Measurements from ENCODE around the gene ZNF587B. TPM values are rescaled to one million over a fixed set of nuclear protein-coding genes. Genes with fewer than 3 reads are reported as not detected.
"Not testable (repeated sequence)": the region's sequence is repeated elsewhere in the genome, so short reads cannot be mapped to it uniquely, and the experiment has no call there.

Gene ZNF587B
- total RNA-seq, 2 experiments from 2014 or later: 14.6 to 19.3 TPM

GRCh38 chr19:57867868-57868492 lies 37.9 kb downstream of the ZNF587B start:
- no peak for ATAC-seq
- no peak for DNase-seq
- Mint-ChIP-seq H3K36me3 (peaks cover 83% of the 10 kb centered on the region), H3K4me3 (no peak overlapping the region), H3K9me3 (ENCODE audit: low read depth) (peaks cover 30% of the 10 kb centered on the region), H3K4me1 (no peaks in the 10 kb centered on the region), H3K27me3 (no peaks in the 10 kb centered on the region), H3K27ac (no peak overlapping the region)
- CTCF ChIA-PET: no interaction called here

DNA sequence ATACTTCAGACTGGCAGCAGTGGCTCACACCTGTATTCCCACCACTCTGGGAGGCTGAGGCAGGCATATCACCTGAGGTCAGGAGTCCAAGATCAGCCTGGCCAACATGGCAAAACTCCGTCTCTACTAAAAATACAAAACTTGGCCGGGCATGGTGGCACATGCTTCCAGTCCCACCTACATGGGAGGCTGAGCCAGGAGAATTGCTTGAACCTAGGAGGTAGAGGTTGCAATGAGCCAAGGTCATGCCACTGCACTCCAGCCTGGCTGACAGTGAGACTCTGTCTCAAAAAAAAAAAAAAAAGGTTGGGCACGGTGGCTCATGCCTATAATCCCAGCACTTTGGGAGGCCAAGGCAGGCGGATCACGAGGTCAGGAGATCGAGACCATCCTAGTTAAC lies 39.6 kb downstream of the ZNF587B start:
- ATAC-seq, DNase-seq, H3K27ac Mint-ChIP-seq, H3K4me1 Mint-ChIP-seq, H3K4me3 Mint-ChIP-seq, H3K27me3 Mint-ChIP-seq: not testable (repeated sequence)
- Mint-ChIP-seq H3K9me3 (ENCODE audit: low read depth) (peaks cover 41% of the 10 kb centered on the region), H3K36me3 (peaks cover 86% of the 10 kb centered on the region)
- CTCF ChIA-PET: interaction anchor here (0.6 kb wide), 1 partner anchor 53 kb away, joined by 4 read pairs; no protein-coding TSS in a partner anchor

DNA sequence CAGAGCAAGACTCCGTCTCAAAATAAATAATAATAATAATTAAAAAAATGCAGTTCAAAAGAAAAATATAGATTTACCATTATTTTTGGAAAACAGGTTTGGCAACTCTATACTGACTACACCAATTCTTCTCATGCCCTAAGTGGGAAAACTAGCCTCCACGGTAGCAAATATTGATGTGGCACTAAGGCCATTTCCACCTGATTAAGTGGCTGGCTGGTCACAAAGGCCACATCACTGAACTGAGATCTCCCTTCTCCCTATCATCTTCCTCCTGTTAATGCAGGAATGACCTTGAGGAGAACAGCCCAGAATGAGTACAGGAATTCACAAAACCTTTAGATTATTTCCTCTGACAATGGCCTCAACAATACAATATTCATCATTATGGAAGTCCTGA lies 40.1 kb downstream of the ZNF587B start:
- CTCF ChIA-PET: no interaction called here
- Mint-ChIP-seq H3K4me3 (no peak overlapping the region), H3K9me3 (ENCODE audit: low read depth) (peaks cover 44% of the 10 kb centered on the region), H3K27me3 (no peaks in the 10 kb centered on the region), H3K27ac (no peak overlapping the region), H3K4me1 (no peaks in the 10 kb centered on the region), H3K36me3 (peaks cover 84% of the 10 kb centered on the region)
- ATAC-seq: no peak
- no peak for DNase-seq

- Mint-ChIP-seq H3K4me1 (no peaks in the 10 kb centered on the region), H3K27ac (no peak overlapping the region), H3K27me3 (no peaks in the 10 kb centered on the region), H3K4me3 (no peak overlapping the region), H3K9me3 (ENCODE audit: low read depth) (peaks cover 47% of the 10 kb centered on the region), H3K36me3 (peaks cover 85% of the 10 kb centered on the region)
- no peak for ATAC-seq
- CTCF ChIA-PET: no interaction called here
- no peak for DNase-seq
Observed at GRCh38 chr19:57872450-57872849, 42.4 kb downstream of the ZNF587B start.

DNA sequence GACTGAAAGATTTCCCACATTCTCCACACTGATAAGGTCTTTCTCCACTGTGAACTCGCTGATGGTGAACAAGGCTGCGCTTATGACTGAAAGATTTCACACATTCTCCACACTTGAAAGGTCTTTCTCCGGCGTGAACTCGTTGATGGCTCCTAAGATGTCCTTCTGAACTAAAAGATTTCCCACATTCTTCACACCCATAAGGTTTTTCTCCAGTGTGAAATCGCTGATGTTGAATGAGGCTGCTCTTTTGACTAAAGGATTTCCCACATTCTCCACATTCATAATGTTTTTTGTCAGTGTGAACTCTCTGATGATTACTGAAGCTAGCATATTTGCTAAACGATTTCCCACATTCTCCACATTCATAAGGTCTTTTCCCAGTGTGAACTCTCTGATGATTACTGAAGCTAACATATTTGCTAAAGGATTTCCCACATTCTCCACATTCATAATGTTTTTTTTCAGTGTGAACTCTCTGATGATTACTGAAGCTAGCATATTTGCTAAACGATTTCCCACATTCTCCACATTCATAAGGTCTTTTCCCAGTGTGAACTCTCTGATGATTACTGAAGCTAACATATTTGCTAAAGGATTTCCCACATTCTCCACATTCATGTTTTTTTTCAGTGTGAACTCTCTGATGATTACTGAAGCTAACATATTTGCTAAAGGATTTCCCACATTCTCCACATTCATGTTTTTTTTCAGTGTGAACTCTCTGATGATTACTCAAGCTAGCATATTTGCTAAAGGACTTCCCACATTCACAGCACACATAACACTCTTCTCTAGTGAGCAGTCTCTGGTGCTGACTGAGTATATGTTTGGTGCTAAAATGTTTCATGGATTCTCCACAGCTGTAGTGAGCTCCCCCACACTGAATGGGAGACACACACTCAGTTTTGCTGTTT lies 44.0 kb downstream of the ZNF587B start:
- CTCF ChIA-PET, H3K4me1 Mint-ChIP-seq, H3K27me3 Mint-ChIP-seq, DNase-seq, H3K4me3 Mint-ChIP-seq, ATAC-seq, H3K27ac Mint-ChIP-seq: not testable (repeated sequence)
- H3K36me3 Mint-ChIP-seq: peaks cover 87% of the 10 kb centered on the region
- H3K9me3 Mint-ChIP-seq (ENCODE audit: low read depth): peaks cover 48% of the 10 kb centered on the region

GRCh38 chr19:57886046-57886445 lies 55.9 kb downstream of the ZNF587B start:
- no peak overlapping the region for H3K4me3 Mint-ChIP-seq
- no peak for DNase-seq
- H3K4me1 Mint-ChIP-seq: peaks cover 20% of the 10 kb centered on the region
- no peaks in the 10 kb centered on the region for H3K27me3 Mint-ChIP-seq
- ATAC-seq: no peak
- H3K27ac Mint-ChIP-seq: no peak overlapping the region
- H3K9me3 Mint-ChIP-seq (ENCODE audit: low read depth): peaks cover 10% of the 10 kb centered on the region
- H3K36me3 Mint-ChIP-seq: peaks cover 62% of the 10 kb centered on the region
- CTCF ChIA-PET: interaction anchor here (2.5 kb wide), 1 partner anchor 11 kb away, joined by 5 read pairs; no protein-coding TSS in a partner anchor

DNA sequence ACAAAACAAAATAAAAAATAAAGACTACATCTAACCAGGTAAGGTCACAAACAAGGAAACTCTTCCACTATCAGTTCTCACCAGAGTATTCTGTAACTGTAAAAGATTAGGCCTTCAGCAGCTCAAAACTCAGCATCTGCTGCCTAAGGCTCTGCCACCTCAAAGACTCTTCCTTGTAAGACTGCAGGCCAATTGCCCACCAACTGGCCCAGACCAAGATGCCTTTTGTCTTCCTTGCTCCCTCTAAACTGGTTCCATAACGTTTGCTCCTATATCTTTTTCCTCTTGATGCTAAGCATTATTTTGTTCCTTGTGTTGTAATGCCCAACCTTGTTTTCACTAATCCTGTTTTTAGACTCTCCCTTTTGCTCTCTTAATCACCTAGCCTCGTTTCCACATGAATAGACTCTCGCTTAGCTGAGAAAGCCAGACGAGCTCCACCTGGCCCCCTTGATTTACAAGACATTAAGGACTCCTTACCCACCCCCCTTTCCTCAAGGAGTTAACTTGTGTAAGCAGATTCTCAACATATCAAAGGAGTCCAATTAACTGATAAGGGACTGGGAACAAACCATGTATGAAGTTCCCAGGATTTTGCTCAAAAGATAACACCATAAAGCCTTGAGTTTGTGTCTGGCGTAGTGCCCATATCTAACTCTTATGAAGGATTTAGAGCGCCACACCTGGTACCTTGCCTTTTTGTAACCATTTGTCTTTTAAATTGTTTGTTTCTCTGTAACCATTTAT lies 57.3 kb downstream of the ZNF587B start:
- CTCF ChIA-PET: interaction anchor here (1.1 to 2.5 kb wide), 2 partner anchors 9 to 19 kb away, joined by 3 to 5 read pairs; no protein-coding TSS in a partner anchor
- H3K27me3 Mint-ChIP-seq: no peaks in the 10 kb centered on the region

DNA sequence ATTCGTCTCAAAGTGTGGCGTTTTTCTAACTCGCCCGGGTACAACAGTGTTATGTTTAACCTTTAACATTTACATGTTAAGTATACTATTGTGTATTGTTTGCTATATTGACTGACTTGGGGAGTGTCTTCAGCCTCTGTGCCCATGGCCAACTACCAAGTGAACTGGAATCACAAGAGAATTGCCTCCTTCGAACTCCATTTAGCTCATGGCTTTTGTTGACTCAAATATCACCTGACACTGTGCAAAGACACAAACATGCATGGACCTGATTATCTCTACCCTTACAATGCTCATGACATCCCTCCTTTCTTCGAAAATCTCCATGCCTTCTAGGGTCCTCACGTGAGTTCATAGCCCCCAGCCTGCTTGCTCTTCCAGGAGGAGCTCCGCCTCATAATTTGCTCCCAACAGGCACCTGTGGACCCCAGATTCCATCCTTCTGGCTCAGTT lies 58.0 kb downstream of the ZNF587B start:
- DNase-seq (no peak), ATAC-seq (peak; percentile 9)
- Mint-ChIP-seq H3K9me3 (ENCODE audit: low read depth) (peaks cover 8% of the 10 kb centered on the region), H3K36me3 (peaks cover 61% of the 10 kb centered on the region), H3K4me1 (peaks cover 20% of the 10 kb centered on the region), H3K4me3 (peak overlapping the region; percentile 85), H3K27me3 (no peaks in the 10 kb centered on the region), H3K27ac (peak overlapping the region; percentile 88)
- CTCF ChIA-PET: interaction anchor here (1.1 kb wide), 1 partner anchor 19 kb away, joined by 3 read pairs; no protein-coding TSS in a partner anchor

More for the DNA sequence above, 57.3 kb downstream of the ZNF587B start:
- no peak for ATAC-seq
- no peak for DNase-seq
- peaks cover 64% of the 10 kb centered on the region for H3K36me3 Mint-ChIP-seq
- H3K4me3 Mint-ChIP-seq: peak overlapping the region; percentile 85
- H3K27ac Mint-ChIP-seq: peak overlapping the region; percentile 88
- H3K4me1 Mint-ChIP-seq: peaks cover 20% of the 10 kb centered on the region
- peaks cover 12% of the 10 kb centered on the region for H3K9me3 Mint-ChIP-seq (ENCODE audit: low read depth)

DNA sequence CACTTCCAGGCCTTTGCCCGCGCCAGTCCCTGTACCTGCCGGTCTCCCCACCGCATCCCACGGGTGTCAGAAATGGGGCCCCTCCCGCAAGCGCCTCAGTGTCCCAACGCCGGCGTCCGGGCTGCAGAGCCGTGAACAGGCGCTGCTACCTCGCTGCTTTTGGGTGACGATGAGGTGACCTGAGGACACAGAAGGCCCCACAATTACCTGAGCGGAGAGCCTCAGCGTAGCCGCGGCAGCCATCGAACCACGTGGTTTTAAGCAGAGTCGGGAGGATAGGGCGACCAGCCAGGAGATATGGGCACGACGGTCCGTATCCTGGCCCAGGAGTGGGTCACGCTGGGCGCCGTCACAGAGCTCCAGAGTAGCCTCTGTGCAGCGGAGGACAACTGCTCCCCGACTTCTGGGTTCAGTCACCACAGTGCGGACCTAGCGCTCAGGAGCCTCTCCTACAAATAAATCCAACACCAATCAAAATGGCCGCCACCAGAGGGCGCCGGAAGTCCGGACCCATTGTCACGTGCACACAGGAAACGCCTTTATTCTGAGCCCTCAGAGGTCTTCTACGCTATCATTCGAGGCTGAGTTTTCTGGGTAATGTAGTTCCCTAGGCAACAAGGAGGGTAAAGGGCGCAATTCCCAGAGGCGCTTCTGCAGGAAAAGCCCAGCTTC lies 58.6 kb downstream of the ZNF587B start, which contains the start of gene ZNF814:
TSS of gene ZNF814 (minus strand) at position 478 of the 672 bp plus-strand sequence. CDS start at position 243, 235 bp downstream.
- no peaks in the 10 kb centered on the region for H3K27me3 Mint-ChIP-seq
- CTCF ChIA-PET: interaction anchor here (1.1 kb wide), 1 partner anchor 18 kb away, joined by 3 read pairs; no protein-coding TSS in a partner anchor
- H3K9me3 Mint-ChIP-seq (ENCODE audit: low read depth): peaks cover 8% of the 10 kb centered on the region
- H3K4me1 Mint-ChIP-seq: peaks cover 20% of the 10 kb centered on the region
- DNase-seq (peak; percentile 92), ATAC-seq (peak; percentile 93)
- H3K4me3 Mint-ChIP-seq: peak within 1 kb of the TSS; percentile 85
- peak within 1 kb of the TSS; percentile 88 for H3K27ac Mint-ChIP-seq
- peaks cover 56% of the 10 kb centered on the region for H3K36me3 Mint-ChIP-seq

GRCh38 chr19:57890706-57891105 lies 60.6 kb downstream of the ZNF587B start:
- ATAC-seq; H3K9me3 Mint-ChIP-seq (ENCODE audit: low read depth); H3K27ac Mint-ChIP-seq; H3K4me3 Mint-ChIP-seq; DNase-seq; H3K27me3 Mint-ChIP-seq; CTCF ChIA-PET: not testable (repeated sequence)
- Mint-ChIP-seq H3K36me3 (peaks cover 37% of the 10 kb centered on the region), H3K4me1 (peaks cover 20% of the 10 kb centered on the region)
